Effector memory CD4-positive, alpha-beta T cell (primary cell): ENCODE results near the gene HMGN2.

Experiments used
- DNase-seq, 3 donors: peaks; one replicate each; pipeline ENCODE4 v3.0.0-alpha.2; 2020
- H3K27ac ChIP-seq: 2 replicates; pipeline ENCODE4 v1.7.0; 2013; ENCODE audit warnings: mild to moderate bottlenecking, low read length, moderate library complexity; ENCODE audit not compliant: insufficient read depth, poor library complexity, severe bottlenecking
- H3K27me3 ChIP-seq: replicated peaks from 2 replicates; pipeline ENCODE4 v1.7.0; 2013; ENCODE audit warnings: mild to moderate bottlenecking, low read length; ENCODE audit not compliant: insufficient read depth, control insufficient read depth, poor library complexity, severe bottlenecking
- H3K36me3 ChIP-seq: 2 replicates; pipeline ENCODE4 v1.7.0; 2013; ENCODE audit warnings: mild to moderate bottlenecking, low read length, moderate library complexity; ENCODE audit not compliant: control insufficient read depth, insufficient read depth
- H3K4me1 ChIP-seq: 2 replicates; pipeline ENCODE4 v1.7.0; 2013; ENCODE audit warnings: low read length, mild to moderate bottlenecking; ENCODE audit not compliant: control insufficient read depth, insufficient read depth, poor library complexity, severe bottlenecking
- H3K4me3 ChIP-seq: 2 replicates; pipeline ENCODE4 v1.7.0; 2013; ENCODE audit warnings: low read length, low read depth, mild to moderate bottlenecking; ENCODE audit not compliant: insufficient read depth, poor library complexity, severe bottlenecking
- H3K9me3 ChIP-seq: 2 replicates; pipeline ENCODE4 v1.7.0; 2013; ENCODE audit warnings: mild to moderate bottlenecking, low read length, moderate library complexity; ENCODE audit not compliant: control insufficient read depth

Gene HMGN2

GRCh38 chr1:26452459-26453183, 19.6 kb upstream of the HMGN2 start:
- Histone ChIP-seq H3K4me1 (no peaks in the 10 kb centered on the region), H3K4me3 (no peak overlapping the region), H3K9me3 (no peaks in the 10 kb centered on the region), H3K27ac (no peak overlapping the region), H3K36me3 (peaks cover 24% of the 10 kb centered on the region), H3K27me3 (no peaks in the 10 kb centered on the region)
- DNase-seq = no peak

DNA sequence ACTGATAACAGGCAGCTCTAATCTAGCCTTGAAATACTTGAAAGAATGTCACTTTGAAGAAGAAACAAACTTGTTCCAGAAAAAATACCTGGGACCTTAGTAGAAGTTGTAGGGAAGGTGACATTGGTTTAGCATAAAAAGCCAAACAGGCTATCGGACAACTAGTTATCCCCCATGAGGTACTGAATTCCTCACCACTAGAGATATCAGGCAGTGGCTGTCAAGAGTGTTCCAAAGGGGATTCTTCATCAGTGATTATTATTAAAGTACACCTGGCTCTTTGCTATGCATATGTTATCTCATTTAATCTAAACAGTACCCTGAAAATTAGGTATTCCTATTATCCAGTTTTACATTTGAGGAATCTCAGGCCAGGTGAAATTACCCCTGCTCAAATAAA, 13.1 kb upstream of the HMGN2 start:
- Histone ChIP-seq H3K4me1 (no peaks in the 10 kb centered on the region), H3K4me3 (no peak overlapping the region), H3K9me3 (no peaks in the 10 kb centered on the region), H3K27ac (no peak overlapping the region), H3K27me3 (no peaks in the 10 kb centered on the region), H3K36me3 (peaks cover 45% of the 10 kb centered on the region)
- no peak for DNase-seq

GRCh38 chr1:26459573-26460031, 12.6 kb upstream of the HMGN2 start:
- Histone ChIP-seq H3K36me3 (peaks cover 49% of the 10 kb centered on the region), H3K27me3 (no peaks in the 10 kb centered on the region), H3K4me3 (no peak overlapping the region), H3K27ac (no peak overlapping the region), H3K9me3 (no peaks in the 10 kb centered on the region), H3K4me1 (no peaks in the 10 kb centered on the region)
- no peak for DNase-seq

DNA sequence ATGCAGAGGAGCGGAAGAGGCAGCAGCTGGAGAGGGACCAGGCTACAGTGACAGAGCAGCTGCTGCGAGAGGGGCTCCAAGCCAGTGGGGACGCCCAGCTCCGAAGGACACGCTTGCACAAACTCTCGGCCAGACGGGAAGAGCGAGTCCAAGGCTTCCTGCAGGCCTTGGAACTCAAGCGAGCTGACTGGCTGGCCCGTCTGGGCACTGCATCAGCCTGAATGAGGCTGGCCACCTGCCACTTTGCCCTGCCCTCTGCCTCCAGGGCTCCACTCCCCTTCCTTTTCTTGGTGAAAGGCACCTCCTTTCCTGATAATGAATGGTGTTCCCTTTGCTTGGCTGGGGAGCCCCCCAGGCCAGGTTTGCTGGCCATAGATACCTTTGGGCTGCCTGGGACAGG, 3.3 kb upstream of the HMGN2 start:
- peaks cover 33% of the 10 kb centered on the region for H3K36me3 ChIP-seq
- H3K9me3 ChIP-seq = no peaks in the 10 kb centered on the region
- no peak overlapping the region for H3K27ac ChIP-seq
- DNase-seq = no peak
- no peak overlapping the region for H3K4me3 ChIP-seq
- peaks cover 16% of the 10 kb centered on the region for H3K4me1 ChIP-seq
- no peaks in the 10 kb centered on the region for H3K27me3 ChIP-seq

DNA sequence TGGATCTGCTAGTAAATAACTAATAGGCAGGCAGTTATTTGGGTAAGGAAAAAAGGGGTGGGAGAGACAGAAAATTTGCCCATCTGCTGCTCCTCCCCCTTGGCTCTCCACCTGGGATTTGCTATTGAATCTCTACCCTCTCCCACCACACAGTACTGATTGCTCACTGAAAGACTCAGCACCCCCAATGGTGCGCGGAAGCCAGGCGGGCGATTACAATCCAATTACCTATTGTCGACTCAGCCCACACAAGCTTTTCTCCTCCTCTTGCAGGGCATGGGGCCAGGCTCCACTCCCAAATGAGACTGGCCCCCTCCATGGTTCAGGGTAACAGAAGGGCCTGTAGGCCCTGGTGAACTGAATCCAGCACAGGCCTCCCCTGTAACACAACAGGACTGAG, 2.7 kb upstream of the HMGN2 start:
- no peak for DNase-seq
- Histone ChIP-seq H3K27ac (no peak overlapping the region), H3K4me3 (no peak overlapping the region), H3K4me1 (peaks cover 18% of the 10 kb centered on the region), H3K27me3 (no peaks in the 10 kb centered on the region), H3K36me3 (peaks cover 37% of the 10 kb centered on the region), H3K9me3 (no peaks in the 10 kb centered on the region)

GRCh38 chr1:26470878-26471497, 1.3 kb upstream of the HMGN2 start:
- no peaks in the 10 kb centered on the region for H3K27me3 ChIP-seq
- no peak for DNase-seq
- peaks cover 18% of the 10 kb centered on the region for H3K4me1 ChIP-seq
- peak overlapping the region; percentile 93 for H3K4me3 ChIP-seq
- no peak overlapping the region for H3K27ac ChIP-seq
- no peaks in the 10 kb centered on the region for H3K9me3 ChIP-seq
- H3K36me3 ChIP-seq = peaks cover 30% of the 10 kb centered on the region

DNA sequence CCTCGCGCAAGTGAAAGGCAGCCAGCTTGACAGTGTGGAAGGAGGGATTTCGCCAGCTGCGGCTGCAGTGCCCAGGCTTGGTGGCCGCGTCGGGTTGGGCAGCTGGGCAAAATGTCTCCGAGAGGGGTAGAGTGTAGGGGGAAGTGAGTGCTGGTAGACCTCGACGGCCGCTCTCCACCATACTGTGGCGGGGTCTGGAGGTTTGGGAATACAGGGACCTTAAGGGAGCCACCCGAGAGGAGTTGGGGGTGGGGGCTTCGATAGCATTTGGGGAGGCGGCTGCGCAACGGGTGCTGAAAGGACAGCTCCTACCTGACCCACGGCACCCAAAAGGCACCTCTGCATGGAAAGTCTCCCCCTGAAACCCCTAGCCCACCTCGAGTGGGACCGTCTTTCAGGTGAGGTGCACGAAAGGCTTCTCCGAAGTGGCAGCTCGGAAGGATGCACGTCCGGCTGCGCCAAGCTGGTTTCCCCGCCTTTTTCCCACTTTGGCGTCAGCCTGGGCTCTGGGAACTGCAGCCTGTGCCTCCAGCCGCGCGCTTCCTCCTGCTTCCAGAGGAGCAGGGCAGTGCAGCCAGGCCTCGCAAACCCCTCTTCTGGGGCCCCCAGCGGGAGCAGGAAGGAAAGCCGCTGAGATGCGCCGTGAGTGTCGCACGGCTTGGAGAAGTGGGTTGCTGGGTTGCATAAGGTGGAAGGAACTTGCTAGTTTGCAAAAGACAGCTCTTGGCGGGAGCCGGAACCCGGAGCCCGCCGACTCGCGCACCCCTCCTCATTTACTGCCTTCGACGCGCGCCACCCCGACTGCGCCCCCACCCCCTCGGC, 531 bp upstream of the HMGN2 start:
- H3K27me3 ChIP-seq = no peaks in the 10 kb centered on the region
- H3K4me3 ChIP-seq = peak overlapping the region; percentile 93
- no peaks in the 10 kb centered on the region for H3K9me3 ChIP-seq
- H3K36me3 ChIP-seq = peaks cover 31% of the 10 kb centered on the region
- H3K27ac ChIP-seq = peak overlapping the region; percentile 97
- DNase-seq = peak in 1 of 3 donors; percentile 18
- peaks cover 18% of the 10 kb centered on the region for H3K4me1 ChIP-seq

- Histone ChIP-seq H3K4me3 (peak overlapping the region; percentile 93), H3K27me3 (no peaks in the 10 kb centered on the region), H3K9me3 (no peaks in the 10 kb centered on the region), H3K36me3 (peaks cover 33% of the 10 kb centered on the region), H3K4me1 (peaks cover 18% of the 10 kb centered on the region), H3K27ac (peak overlapping the region; percentile 97)
- DNase-seq = peak; percentile 94 to 95 (median 95)
Measured at GRCh38 chr1:26472901-26473845, 933 bp downstream of the HMGN2 start.

GRCh38 chr1:26474818-26475217, 2.6 kb downstream of the HMGN2 start:
- no peak for DNase-seq
- Histone ChIP-seq H3K27me3 (no peaks in the 10 kb centered on the region), H3K4me3 (no peak overlapping the region), H3K9me3 (no peaks in the 10 kb centered on the region), H3K36me3 (peaks cover 38% of the 10 kb centered on the region), H3K4me1 (peaks cover 18% of the 10 kb centered on the region), H3K27ac (no peak overlapping the region)
